GM21381 (cell line): ENCODE results near the gene MYO16.
A peak's percentile ranks its signal among the peaks of the same experiment; 100 is the strongest.
"Not testable (repeated sequence)": the region's sequence is repeated elsewhere in the genome, so short reads cannot be mapped to it uniquely, and the experiment has no call there.

Experiments used
- ATAC-seq: cut with Tn5 transposase; IDR thresholded peaks from one replicate; pipeline ENCODE4 v1.9.1; 2021; ENCODE audit warnings: mild to moderate bottlenecking, moderate library complexity; ENCODE audit not compliant: unreplicated experiment

Gene MYO16

GRCh38 chr13:108860418-108860817, 231.0 kb downstream of the MYO16 start:
- no peak for ATAC-seq

GRCh38 chr13:108877300-108877699, 247.9 kb downstream of the MYO16 start:
- no peak for ATAC-seq

- no peak for ATAC-seq
These were observed 249.3 kb downstream of the MYO16 start for GRCh38 chr13:108878732-108879131.

GRCh38 chr13:108889324-108889984, 260.0 kb downstream of the MYO16 start:
- ATAC-seq = no peak

- no peak for ATAC-seq
These were observed 265.9 kb downstream of the MYO16 start for GRCh38 chr13:108895220-108895704.

- ATAC-seq = no peak
These were observed 268.5 kb downstream of the MYO16 start for GRCh38 chr13:108897955-108898354.

GRCh38 chr13:108902405-108903155, 273.2 kb downstream of the MYO16 start:
- no peak for ATAC-seq

- no peak for ATAC-seq
These were observed 274.2 kb downstream of the MYO16 start for GRCh38 chr13:108903613-108904012.

- ATAC-seq = no peak
These were observed 282.4 kb downstream of the MYO16 start for GRCh38 chr13:108911807-108912206.

GRCh38 chr13:108913731-108914130, 284.3 kb downstream of the MYO16 start:
- ATAC-seq = not testable (repeated sequence)

- ATAC-seq = no peak
These were observed 285.8 kb downstream of the MYO16 start for GRCh38 chr13:108915095-108915633.

GRCh38 chr13:108915634-108916512, 286.5 kb downstream of the MYO16 start:
- ATAC-seq = peak; percentile 92

GRCh38 chr13:108917581-108917980, 288.2 kb downstream of the MYO16 start:
- ATAC-seq = no peak

GRCh38 chr13:108919036-108919907, 289.9 kb downstream of the MYO16 start:
- ATAC-seq = no peak

- ATAC-seq = no peak
These were observed 290.7 kb downstream of the MYO16 start for GRCh38 chr13:108920137-108920536.

GRCh38 chr13:108921238-108921637, 291.8 kb downstream of the MYO16 start:
- no peak for ATAC-seq

- ATAC-seq = no peak
These were observed 292.7 kb downstream of the MYO16 start for GRCh38 chr13:108922108-108922507.

GRCh38 chr13:108923386-108924047, 294.1 kb downstream of the MYO16 start:
- ATAC-seq = no peak

- no peak for ATAC-seq
These were observed 294.7 kb downstream of the MYO16 start for GRCh38 chr13:108924134-108924533.

GRCh38 chr13:108924541-108924940, 295.1 kb downstream of the MYO16 start:
- no peak for ATAC-seq
